PFSK-1 (cell line): Measurements from ENCODE around the gene PATL2.

Experiments used
- FOXP2 ChIP-seq: optimal IDR thresholded peaks from 2 replicates; pipeline ENCODE3; 2011; ENCODE audit warnings: borderline replicate concordance, control low read depth, inconsistent platforms; ENCODE audit not compliant: insufficient read depth; ENCODE audit errors: extremely low read length, extremely low read depth
- POLR2AphosphoS5 ChIP-seq: IDR thresholded peaks from 2 replicates; pipeline ENCODE4 v1.6.1; 2012; ENCODE audit warnings: low read depth, mild to moderate bottlenecking, control low read depth, low read length, moderate library complexity
- SIN3A ChIP-seq: IDR thresholded peaks from 2 replicates; pipeline ENCODE4 v1.6.1; 2012; ENCODE audit warnings: mild to moderate bottlenecking, low read length, moderate library complexity, borderline replicate concordance; ENCODE audit not compliant: insufficient read depth
- TAF1 ChIP-seq: IDR thresholded peaks from 2 replicates; pipeline ENCODE4 v1.6.1; 2012; ENCODE audit warnings: low read length, control low read depth, borderline replicate concordance; ENCODE audit not compliant: insufficient read depth
- TF ChIP-seq, protein P1 (sequence below), 2 experiments: IDR thresholded peaks; 2 replicates each; pipeline versions ENCODE4 v1.6.1 to v1.8.0; 2011 to 2012; ENCODE audit warnings: low read depth in 2 of 2, low read length in 2 of 2, control low read depth in 1 of 2, inconsistent platforms in 1 of 2, mild to moderate bottlenecking in 1 of 2, moderate library complexity in 1 of 2; ENCODE audit not compliant: insufficient read depth in 1 of 2

The PATL2 gene

DNA sequence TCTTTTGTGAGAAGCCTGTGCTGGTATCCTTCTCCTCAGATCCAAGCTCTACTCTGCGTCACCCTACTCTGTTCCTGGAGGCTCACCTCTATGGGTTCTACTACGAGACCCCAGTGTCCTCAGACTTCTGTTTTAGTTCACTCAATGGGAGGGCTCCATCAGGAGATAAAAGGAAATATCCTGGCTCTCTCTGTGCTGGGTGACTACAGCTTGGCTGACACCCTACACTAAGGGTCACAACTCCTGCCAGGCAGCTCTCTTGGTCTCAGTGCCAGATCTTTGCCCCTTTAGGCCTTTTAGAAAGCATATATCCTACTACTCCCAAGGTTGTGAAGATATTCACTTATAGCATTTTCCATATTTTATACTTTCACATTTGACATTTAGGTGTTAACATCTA is 94.1 kb downstream of the PATL2 start:
- TF ChIP-seq, protein P1, sequence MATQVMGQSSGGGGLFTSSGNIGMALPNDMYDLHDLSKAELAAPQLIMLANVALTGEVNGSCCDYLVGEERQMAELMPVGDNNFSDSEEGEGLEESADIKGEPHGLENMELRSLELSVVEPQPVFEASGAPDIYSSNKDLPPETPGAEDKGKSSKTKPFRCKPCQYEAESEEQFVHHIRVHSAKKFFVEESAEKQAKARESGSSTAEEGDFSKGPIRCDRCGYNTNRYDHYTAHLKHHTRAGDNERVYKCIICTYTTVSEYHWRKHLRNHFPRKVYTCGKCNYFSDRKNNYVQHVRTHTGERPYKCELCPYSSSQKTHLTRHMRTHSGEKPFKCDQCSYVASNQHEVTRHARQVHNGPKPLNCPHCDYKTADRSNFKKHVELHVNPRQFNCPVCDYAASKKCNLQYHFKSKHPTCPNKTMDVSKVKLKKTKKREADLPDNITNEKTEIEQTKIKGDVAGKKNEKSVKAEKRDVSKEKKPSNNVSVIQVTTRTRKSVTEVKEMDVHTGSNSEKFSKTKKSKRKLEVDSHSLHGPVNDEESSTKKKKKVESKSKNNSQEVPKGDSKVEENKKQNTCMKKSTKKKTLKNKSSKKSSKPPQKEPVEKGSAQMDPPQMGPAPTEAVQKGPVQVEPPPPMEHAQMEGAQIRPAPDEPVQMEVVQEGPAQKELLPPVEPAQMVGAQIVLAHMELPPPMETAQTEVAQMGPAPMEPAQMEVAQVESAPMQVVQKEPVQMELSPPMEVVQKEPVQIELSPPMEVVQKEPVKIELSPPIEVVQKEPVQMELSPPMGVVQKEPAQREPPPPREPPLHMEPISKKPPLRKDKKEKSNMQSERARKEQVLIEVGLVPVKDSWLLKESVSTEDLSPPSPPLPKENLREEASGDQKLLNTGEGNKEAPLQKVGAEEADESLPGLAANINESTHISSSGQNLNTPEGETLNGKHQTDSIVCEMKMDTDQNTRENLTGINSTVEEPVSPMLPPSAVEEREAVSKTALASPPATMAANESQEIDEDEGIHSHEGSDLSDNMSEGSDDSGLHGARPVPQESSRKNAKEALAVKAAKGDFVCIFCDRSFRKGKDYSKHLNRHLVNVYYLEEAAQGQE (IDR thresholded peaks at IDR 0.05; ENCODE audit: insufficient read depth in 1 of 2, low read depth in 2 of 2, low read length in 2 of 2) = no peak
- TF ChIP-seq TAF1 = no peak
- no peak for TF ChIP-seq SIN3A
- TF ChIP-seq FOXP2 = no peak
- TF ChIP-seq POLR2AphosphoS5 = no peak
